ENCODE data around the gene RPA1.

- TF ChIP-seq CTCF (IDR thresholded peaks at IDR 0.05) (no peak), ATF6 (CRISPR knock-in tag; IDR thresholded peaks at IDR 0.05) (no peak), HMGA2 (CRISPR knock-in tag; IDR thresholded peaks at IDR 0.05) (no peak), KAT7 (CRISPR knock-in tag; IDR thresholded peaks at IDR 0.05; ENCODE audit: borderline replicate concordance) (no peak), FOXP1 (CRISPR knock-in tag; IDR thresholded peaks at IDR 0.05; ENCODE audit: borderline replicate concordance) (no peak), ATF1 (CRISPR knock-in tag; IDR thresholded peaks at IDR 0.05) (no peak), TEAD4 (CRISPR knock-in tag; IDR thresholded peaks at IDR 0.05) (no peak), MYBL2 (CRISPR knock-in tag; IDR thresholded peaks at IDR 0.05) (no peak), NFYB (CRISPR knock-in tag; conservative IDR thresholded peaks at IDR 0.05; ENCODE audit: low read depth) (no peak), RORB (CRISPR knock-in tag; IDR thresholded peaks at IDR 0.05) (no peak), HMGXB4 (CRISPR knock-in tag; IDR thresholded peaks at IDR 0.05) (no peak), ZMAT4 (CRISPR knock-in tag; IDR thresholded peaks at IDR 0.05) (no peak)
These were observed 110.4 kb downstream of the RPA1 start for GRCh38 chr17:1939981-1940809.

Measured in WTC11 (cell line).